ENCODE measurements around the gene PTPN20. TPM values are rescaled to one million over a fixed set of nuclear protein-coding genes. Genes with fewer than 3 reads are reported as not detected.

PTPN20 gene
- total RNA-seq, 2 experiments from 2014 or later = 1.3 to 2.0 TPM

GRCh38 chr10:47047127-47047504 is 135.9 kb downstream of the PTPN20 start:
- POLR2A ChIA-PET = interaction anchor here (1.0 kb wide), 1 partner anchor 265 kb away, joined by 7 read pairs; no protein-coding TSS in a partner anchor
- no peaks in the 10 kb centered on the region for H3K27me3 Mint-ChIP-seq
- H3K27ac Mint-ChIP-seq = no peak overlapping the region
- no peak for DNase-seq
- intact Hi-C loops (cut with DNase I, micrococcal nuclease) = loop anchor here (1.0 to 5.0 kb wide), 4 partner anchors 23 to 293 kb away; no protein-coding TSS in a partner anchor
- H3K9me3 Mint-ChIP-seq (ENCODE audit: low read depth) = no peaks in the 10 kb centered on the region
- CTCF ChIA-PET = interaction anchor here (0.6 to 5.1 kb wide), 36 partner anchors 8 to 300 kb away, joined by 3 to 150 read pairs (median 4); no protein-coding TSS in a partner anchor
- H3K36me3 Mint-ChIP-seq (ENCODE audit: low read depth) = no peaks in the 10 kb centered on the region
- H3K4me1 Mint-ChIP-seq = peaks cover 14% of the 10 kb centered on the region
- H3K4me3 Mint-ChIP-seq = no peak overlapping the region
- ATAC-seq = no peak

- Mint-ChIP-seq H3K9me3 (ENCODE audit: low read depth) (no peaks in the 10 kb centered on the region), H3K27me3 (no peaks in the 10 kb centered on the region), H3K36me3 (ENCODE audit: low read depth) (no peaks in the 10 kb centered on the region), H3K4me3 (no peak overlapping the region), H3K4me1 (peaks cover 14% of the 10 kb centered on the region), H3K27ac (no peak overlapping the region)
- ATAC-seq = peak; percentile 86
- intact Hi-C loops (cut with DNase I, micrococcal nuclease) = loop anchor here (1.0 to 5.0 kb wide), 4 partner anchors 24 to 292 kb away; no protein-coding TSS in a partner anchor
- peak; percentile 90 for DNase-seq
- ChIA-PET CTCF (interaction anchor here (0.6 to 5.1 kb wide), 43 partner anchors 7 to 315 kb away, joined by 3 to 150 read pairs (median 4); no protein-coding TSS in a partner anchor), POLR2A (interaction anchor here (1.0 kb wide), 1 partner anchor 264 kb away, joined by 7 read pairs; no protein-coding TSS in a partner anchor)
Measured at GRCh38 chr10:47047577-47048525, 136.6 kb downstream of the PTPN20 start.

GRCh38 chr10:47048526-47048905 is 137.3 kb downstream of the PTPN20 start:
- ATAC-seq (peak; percentile 62), DNase-seq (peak; percentile 46)
- H3K4me3 Mint-ChIP-seq = no peak overlapping the region
- CTCF ChIA-PET = interaction anchor here (0.5 to 5.1 kb wide), 23 partner anchors 9 to 314 kb away, joined by 3 to 150 read pairs (median 5); no protein-coding TSS in a partner anchor
- H3K27ac Mint-ChIP-seq = no peak overlapping the region
- POLR2A ChIA-PET = no interaction called here
- H3K36me3 Mint-ChIP-seq (ENCODE audit: low read depth) = no peaks in the 10 kb centered on the region
- intact Hi-C loops (cut with DNase I, micrococcal nuclease) = loop anchor here in 1 of 2 experiments (5.0 kb wide), 1 partner anchor 114 kb away; no protein-coding TSS in a partner anchor
- H3K27me3 Mint-ChIP-seq = no peaks in the 10 kb centered on the region
- no peaks in the 10 kb centered on the region for H3K9me3 Mint-ChIP-seq (ENCODE audit: low read depth)
- peaks cover 14% of the 10 kb centered on the region for H3K4me1 Mint-ChIP-seq

- Mint-ChIP-seq H3K9me3 (ENCODE audit: low read depth) (no peaks in the 10 kb centered on the region), H3K27ac (no peak overlapping the region), H3K4me3 (no peak overlapping the region), H3K27me3 (no peaks in the 10 kb centered on the region), H3K4me1 (peaks cover 14% of the 10 kb centered on the region), H3K36me3 (ENCODE audit: low read depth) (no peaks in the 10 kb centered on the region)
- intact Hi-C loops (cut with DNase I, micrococcal nuclease) = loop anchor here in 1 of 2 experiments (5.0 kb wide), 1 partner anchor 113 kb away; no protein-coding TSS in a partner anchor
- ATAC-seq (no peak), DNase-seq (no peak)
- ChIA-PET CTCF (interaction anchor here (0.5 to 5.1 kb wide), 7 partner anchors 20 to 297 kb away, joined by 3 to 150 read pairs (median 21); no protein-coding TSS in a partner anchor), POLR2A (no interaction called here)
Measured at GRCh38 chr10:47049056-47049851, 138.0 kb downstream of the PTPN20 start.

- intact Hi-C loops (cut with DNase I, micrococcal nuclease) = loop anchor here in 1 of 2 experiments (5.0 kb wide), 1 partner anchor 112 kb away; no protein-coding TSS in a partner anchor
- no peak overlapping the region for H3K27ac Mint-ChIP-seq
- H3K4me1 Mint-ChIP-seq = peaks cover 14% of the 10 kb centered on the region
- no peaks in the 10 kb centered on the region for H3K9me3 Mint-ChIP-seq (ENCODE audit: low read depth)
- POLR2A ChIA-PET = no interaction called here
- DNase-seq (no peak), ATAC-seq (no peak)
- no peaks in the 10 kb centered on the region for H3K36me3 Mint-ChIP-seq (ENCODE audit: low read depth)
- CTCF ChIA-PET = interaction anchor here (1.9 to 5.1 kb wide), 3 partner anchors 25 to 263 kb away, joined by 7 to 150 read pairs (median 30); no protein-coding TSS in a partner anchor
- H3K4me3 Mint-ChIP-seq = no peak overlapping the region
- H3K27me3 Mint-ChIP-seq = no peaks in the 10 kb centered on the region
Measured at GRCh38 chr10:47049906-47050305, 138.7 kb downstream of the PTPN20 start.

GRCh38 chr10:47050618-47051455 is 139.6 kb downstream of the PTPN20 start:
- H3K27me3 Mint-ChIP-seq = no peaks in the 10 kb centered on the region
- no peak overlapping the region for H3K27ac Mint-ChIP-seq
- H3K36me3 Mint-ChIP-seq (ENCODE audit: low read depth) = no peaks in the 10 kb centered on the region
- DNase-seq (no peak), ATAC-seq (no peak)
- CTCF ChIA-PET = interaction anchor here (1.9 kb wide), 1 partner anchor 261 kb away, joined by 7 read pairs; no protein-coding TSS in a partner anchor
- no peak overlapping the region for H3K4me3 Mint-ChIP-seq
- intact Hi-C loops (cut with DNase I, micrococcal nuclease) = no loop called here
- H3K9me3 Mint-ChIP-seq (ENCODE audit: low read depth) = no peaks in the 10 kb centered on the region
- H3K4me1 Mint-ChIP-seq = peaks cover 14% of the 10 kb centered on the region
- POLR2A ChIA-PET = no interaction called here

- no peaks in the 10 kb centered on the region for H3K27me3 Mint-ChIP-seq
- no peak overlapping the region for H3K4me3 Mint-ChIP-seq
- no peaks in the 10 kb centered on the region for H3K9me3 Mint-ChIP-seq (ENCODE audit: low read depth)
- no peaks in the 10 kb centered on the region for H3K36me3 Mint-ChIP-seq (ENCODE audit: low read depth)
- DNase-seq (no peak), ATAC-seq (no peak)
- ChIA-PET POLR2A (no interaction called here), CTCF (interaction anchor here (1.9 kb wide), 1 partner anchor 260 kb away, joined by 7 read pairs; no protein-coding TSS in a partner anchor)
- H3K4me1 Mint-ChIP-seq = peaks cover 16% of the 10 kb centered on the region
- intact Hi-C loops (cut with DNase I, micrococcal nuclease) = no loop called here
- H3K27ac Mint-ChIP-seq = no peak overlapping the region
Measured at GRCh38 chr10:47051741-47052238, 140.6 kb downstream of the PTPN20 start.
